Erythroblast (primary cell): ENCODE data around the gene CXXC5.

Experiments used
- GATA1 ChIP-seq: IDR thresholded peaks from 2 replicates; pipeline ENCODE4 v1.6.1; 2011; ENCODE audit warnings: low read depth, mild to moderate bottlenecking, control low read depth, low read length, moderate library complexity
- POLR2A ChIP-seq: IDR thresholded peaks from 2 replicates; pipeline ENCODE4 v1.6.1; 2011; ENCODE audit warnings: mild to moderate bottlenecking, low read length

DNA sequence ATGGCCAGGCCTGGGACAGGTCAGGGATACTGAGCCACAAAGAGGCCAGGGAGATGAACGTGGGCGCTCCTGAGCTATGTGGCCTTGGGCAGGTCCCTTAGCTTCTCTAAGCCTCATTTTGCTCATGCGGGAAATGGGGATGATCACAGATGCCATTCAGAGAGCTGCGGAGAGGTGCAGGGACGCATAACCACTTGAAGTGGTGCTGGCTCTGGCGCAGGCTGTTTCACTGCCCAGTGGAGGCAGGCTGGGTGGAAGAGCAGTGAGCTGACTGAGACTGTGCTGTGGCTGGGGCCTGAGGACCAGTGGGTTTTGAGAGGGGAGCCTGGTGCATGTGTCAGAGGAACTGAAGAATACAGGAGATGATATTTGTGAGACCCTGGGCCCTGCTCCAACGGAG lies 18.4 kb downstream of the CXXC5 start:
- no peak for TF ChIP-seq POLR2A
- TF ChIP-seq GATA1 = no peak
